ENCODE results near the gene CTSD. TPM values are rescaled to one million over a fixed set of nuclear protein-coding genes. Genes with fewer than 3 reads are reported as not detected.

Gene CTSD
- total RNA-seq, 2 experiments from 2014 or later = 31.7 to 44.1 TPM

- POLR2A ChIA-PET = no interaction called here
- no peaks in the 10 kb centered on the region for H3K79me2 ChIP-seq (ENCODE audit: insufficient read depth, low read depth, low read length)
- no TSS peak for BruUV-seq (replicated peaks)
- H3K27ac ChIP-seq (ENCODE audit: low read depth, low read length, poor library complexity, severe bottlenecking) = no peak overlapping the region
- no peak overlapping the region for H3K4me2 ChIP-seq (ENCODE audit: low read length)
- no peaks in the 10 kb centered on the region for H3K9me3 ChIP-seq (ENCODE audit: low read length)
- H2AFZ ChIP-seq (ENCODE audit: low read length) = no peak overlapping the region
- H4K20me1 ChIP-seq (ENCODE audit: insufficient read depth, low read length) = no peaks in the 10 kb centered on the region
- intact Hi-C loops (cut with micrococcal nuclease; ENCODE audit: unreplicated experiment) = no loop called here
- H3K4me3 ChIP-seq (ENCODE audit: low read depth, low read length, poor library complexity, severe bottlenecking) = no peak overlapping the region
- H3K4me1 ChIP-seq (ENCODE audit: insufficient read depth, low read length, poor library complexity, severe bottlenecking) = no peaks in the 10 kb centered on the region
- no peaks in the 10 kb centered on the region for H3K36me3 ChIP-seq (ENCODE audit: insufficient read depth, low read length)
- H3K9me2 ChIP-seq (ENCODE audit: insufficient read depth, low read length) = no peaks in the 10 kb centered on the region
- CTCF ChIA-PET (ENCODE audit: unreplicated experiment) = interaction anchor here (0.6 to 0.7 kb wide), 2 partner anchors 15 to 34 kb away, joined by 3 read pairs; no protein-coding TSS in a partner anchor
- DNase-seq (ENCODE audit: low spot score) = no peak
- TF ChIP-seq EZH2phosphoT487 (IDR thresholded peaks at IDR 0.05; ENCODE audit: borderline replicate concordance, low read depth, low read length) = no peak
- TF ChIP-seq CTCF (conservative IDR thresholded peaks at IDR 0.05; ENCODE audit: low read length) = no peak
Observed at GRCh38 chr11:1756791-1757771, 6.6 kb downstream of the CTSD start.

GRCh38 chr11:1755692-1756561 lies 7.8 kb downstream of the CTSD start:
- ChIA-PET CTCF (ENCODE audit: unreplicated experiment) (interaction anchor here (0.6 kb wide), 1 partner anchor 1401 kb away, joined by 3 read pairs; no protein-coding TSS in a partner anchor), POLR2A (no interaction called here)
- BruUV-seq (replicated peaks) = no TSS peak
- Histone ChIP-seq H3K79me2 (ENCODE audit: insufficient read depth, low read depth, low read length) (no peaks in the 10 kb centered on the region), H3K4me3 (ENCODE audit: low read depth, low read length, poor library complexity, severe bottlenecking) (no peak overlapping the region), H3K9me2 (ENCODE audit: insufficient read depth, low read length) (no peaks in the 10 kb centered on the region), H3K4me2 (ENCODE audit: low read length) (no peak overlapping the region), H3K27ac (ENCODE audit: low read depth, low read length, poor library complexity, severe bottlenecking) (no peak overlapping the region), H3K9me3 (ENCODE audit: low read length) (no peaks in the 10 kb centered on the region), H2AFZ (ENCODE audit: low read length) (no peak overlapping the region), H3K4me1 (ENCODE audit: insufficient read depth, low read length, poor library complexity, severe bottlenecking) (no peaks in the 10 kb centered on the region), H3K36me3 (ENCODE audit: insufficient read depth, low read length) (no peaks in the 10 kb centered on the region), H4K20me1 (ENCODE audit: insufficient read depth, low read length) (no peaks in the 10 kb centered on the region)
- TF ChIP-seq EZH2phosphoT487 (IDR thresholded peaks at IDR 0.05; ENCODE audit: borderline replicate concordance, low read depth, low read length) = no peak
- no peak for TF ChIP-seq CTCF (conservative IDR thresholded peaks at IDR 0.05; ENCODE audit: low read length)
- no peak for DNase-seq (ENCODE audit: low spot score)
- intact Hi-C loops (cut with micrococcal nuclease; ENCODE audit: unreplicated experiment) = no loop called here

All from OCI-LY7 (cell line).